A673 (cell line): ENCODE data around the gene IRX4. TPM values are rescaled to one million over a fixed set of nuclear protein-coding genes. Genes with fewer than 3 reads are reported as not detected.

ENCODE experiments used
- BruUV-seq: library from RNA; stranded (reverse); fragments of 400-500 nt; replicated peaks from 2 replicates; lab custom pipeline; 2021; lab: Mats Ljungman, UMichigan
- CTCF ChIA-PET: fragments of 300-600 bp; sonication (Branson Sonifier 250); formaldehyde crosslinking; loops from one replicate; lab custom pipeline; 2022; ENCODE audit warnings: antibody characterized with exemption; lab: Charles Lee
- POLR2A ChIA-PET: fragments of 300-600 bp; sonication (Branson Sonifier 250); formaldehyde crosslinking; loops from one replicate; lab custom pipeline; 2022; ENCODE audit warnings: antibody characterized with exemption; ENCODE audit not compliant: low non-redundant PET; lab: Charles Lee
- DNase-seq: peaks from one replicate; pipeline ENCODE4 v3.0.0-alpha.2; 2015; ENCODE audit warnings: low spot score
- H3K27ac ChIP-seq: fragments of 200-600 bp; sonication (generic); 2 replicates; pipeline ENCODE4 v1.5.1; 2016; ENCODE audit warnings: mixed run types, low read depth, mild to moderate bottlenecking, mixed read lengths, antibody characterized with exemption, low read length; ENCODE audit not compliant: poor library complexity, severe bottlenecking
- H3K27me3 ChIP-seq: fragments of 200-600 bp; sonication (generic); replicated peaks from 2 replicates; pipeline ENCODE4 v1.6.1; 2017; ENCODE audit warnings: mixed run types, low read depth, mild to moderate bottlenecking, mixed read lengths, antibody characterized with exemption, low read length; ENCODE audit not compliant: insufficient read depth, poor library complexity
- H3K36me3 ChIP-seq: fragments of 200-600 bp; sonication (generic); 2 replicates; pipeline ENCODE4 v1.6.1; 2016; ENCODE audit warnings: mixed run types, mild to moderate bottlenecking, mixed read lengths, antibody characterized with exemption, low read length; ENCODE audit not compliant: insufficient read depth, poor library complexity, severe bottlenecking
- H3K4me1 ChIP-seq: fragments of 200-600 bp; sonication (generic); 2 replicates; pipeline ENCODE4 v1.6.1; 2017; ENCODE audit warnings: mixed run types, mild to moderate bottlenecking, mixed read lengths, antibody characterized with exemption, low read length; ENCODE audit not compliant: insufficient read depth, poor library complexity, severe bottlenecking
- H3K4me3 ChIP-seq: fragments of 200-600 bp; sonication (generic); 2 replicates; pipeline ENCODE4 v1.5.1; 2016; ENCODE audit warnings: low read depth, mixed run types, mild to moderate bottlenecking, mixed read lengths, low read length; ENCODE audit not compliant: poor library complexity, severe bottlenecking
- H3K9me3 ChIP-seq: fragments of 200-600 bp; sonication (generic); 2 replicates; pipeline ENCODE4 v1.6.1; 2016; ENCODE audit warnings: mixed run types, low read depth, mild to moderate bottlenecking, mixed read lengths, antibody characterized with exemption, low read length; ENCODE audit not compliant: poor library complexity, severe bottlenecking
- EZH2 ChIP-seq: fragments of 200-600 bp; sonication (generic); IDR thresholded peaks from 2 replicates; pipeline ENCODE4 v1.6.1; 2017; ENCODE audit warnings: borderline replicate concordance, low read depth, mild to moderate bottlenecking, mixed read lengths, antibody characterized with exemption, low read length; ENCODE audit not compliant: poor library complexity, severe bottlenecking
- intact Hi-C: fragments of 100-400 bp; cut with micrococcal nuclease; formaldehyde crosslinking; loops from one replicate; pipeline ENCODE4 v1.10.0; 2022; ENCODE audit not compliant: unreplicated experiment
- total RNA-seq: library from RNA; stranded (reverse); gene quantifications from 2 replicates; pipeline ENCODE4 v1.2.3, GENCODE V29; 2021
- TF ChIP-seq, protein P1 (sequence below): fragments of 300-800, 200-600 bp; sonication (generic); conservative IDR thresholded peaks from 2 replicates; pipeline ENCODE4 v1.5.1; 2017; ENCODE audit warnings: low read depth, mild to moderate bottlenecking, antibody characterized with exemption, low read length, moderate library complexity, mixed read lengths

Gene IRX4
- total RNA-seq, 1 experiment from 2014 or later, result not detected

DNA sequence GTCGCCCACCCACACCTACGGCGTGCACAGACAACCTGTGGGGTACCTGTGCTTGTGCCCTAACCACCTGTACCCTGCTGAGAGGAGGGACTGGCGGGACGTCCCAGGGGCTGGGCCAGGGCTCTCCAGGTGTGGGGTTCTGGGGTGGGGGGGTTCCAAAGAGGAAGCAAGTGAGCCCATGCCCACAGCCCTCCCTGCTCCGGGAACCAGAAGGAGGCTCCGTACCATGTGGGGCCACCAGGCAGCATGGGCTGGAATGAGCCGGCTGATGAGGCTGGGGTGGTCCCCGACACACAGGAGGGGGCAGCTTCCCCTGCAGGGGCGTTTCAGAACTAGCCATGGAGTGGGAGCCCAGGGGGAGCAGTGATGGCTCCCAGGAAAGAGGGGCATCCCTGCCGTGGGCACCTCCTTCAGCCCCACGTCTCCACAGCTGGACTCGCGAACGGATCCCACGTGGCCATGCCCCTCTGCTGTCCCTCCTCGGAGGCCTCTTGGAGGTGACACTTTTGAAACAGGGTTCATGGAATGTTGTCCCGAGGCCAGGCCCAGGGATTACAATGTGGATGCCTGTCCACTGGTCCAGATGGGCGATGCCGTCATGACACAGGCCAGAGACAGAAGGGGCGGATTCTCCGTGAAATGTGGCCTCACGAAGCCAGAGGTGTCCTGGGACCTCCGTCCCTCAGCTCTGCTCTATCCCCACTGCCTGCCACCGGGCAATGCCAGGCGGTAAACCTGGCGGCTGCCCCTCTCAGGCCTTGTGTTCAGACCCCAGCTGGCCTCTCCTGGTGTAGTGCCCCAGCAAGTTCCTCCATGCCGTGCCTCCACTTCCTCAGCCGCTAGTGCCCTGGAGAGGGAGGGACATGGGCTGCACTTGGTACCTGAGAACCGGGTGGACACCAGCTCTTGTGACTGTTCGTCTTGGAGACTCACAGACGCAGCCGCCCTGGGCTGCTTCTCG lies 33.6 kb upstream of the IRX4 start:
- no peak for DNase-seq
- POLR2A ChIA-PET, result no interaction called here
- CTCF ChIA-PET, result no interaction called here
- intact Hi-C loops, result no loop called here
- H3K27me3 ChIP-seq, result peaks cover 43% of the 10 kb centered on the region
- no peak overlapping the region for H3K4me3 ChIP-seq
- H3K36me3 ChIP-seq, result no peaks in the 10 kb centered on the region
- TF ChIP-seq, protein P1, sequence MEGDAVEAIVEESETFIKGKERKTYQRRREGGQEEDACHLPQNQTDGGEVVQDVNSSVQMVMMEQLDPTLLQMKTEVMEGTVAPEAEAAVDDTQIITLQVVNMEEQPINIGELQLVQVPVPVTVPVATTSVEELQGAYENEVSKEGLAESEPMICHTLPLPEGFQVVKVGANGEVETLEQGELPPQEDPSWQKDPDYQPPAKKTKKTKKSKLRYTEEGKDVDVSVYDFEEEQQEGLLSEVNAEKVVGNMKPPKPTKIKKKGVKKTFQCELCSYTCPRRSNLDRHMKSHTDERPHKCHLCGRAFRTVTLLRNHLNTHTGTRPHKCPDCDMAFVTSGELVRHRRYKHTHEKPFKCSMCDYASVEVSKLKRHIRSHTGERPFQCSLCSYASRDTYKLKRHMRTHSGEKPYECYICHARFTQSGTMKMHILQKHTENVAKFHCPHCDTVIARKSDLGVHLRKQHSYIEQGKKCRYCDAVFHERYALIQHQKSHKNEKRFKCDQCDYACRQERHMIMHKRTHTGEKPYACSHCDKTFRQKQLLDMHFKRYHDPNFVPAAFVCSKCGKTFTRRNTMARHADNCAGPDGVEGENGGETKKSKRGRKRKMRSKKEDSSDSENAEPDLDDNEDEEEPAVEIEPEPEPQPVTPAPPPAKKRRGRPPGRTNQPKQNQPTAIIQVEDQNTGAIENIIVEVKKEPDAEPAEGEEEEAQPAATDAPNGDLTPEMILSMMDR, result no peak
- no peak for TF ChIP-seq EZH2
- H3K9me3 ChIP-seq, result no peaks in the 10 kb centered on the region
- H3K4me1 ChIP-seq, result no peaks in the 10 kb centered on the region
- no peak overlapping the region for H3K27ac ChIP-seq
- no TSS peak for BruUV-seq

DNA sequence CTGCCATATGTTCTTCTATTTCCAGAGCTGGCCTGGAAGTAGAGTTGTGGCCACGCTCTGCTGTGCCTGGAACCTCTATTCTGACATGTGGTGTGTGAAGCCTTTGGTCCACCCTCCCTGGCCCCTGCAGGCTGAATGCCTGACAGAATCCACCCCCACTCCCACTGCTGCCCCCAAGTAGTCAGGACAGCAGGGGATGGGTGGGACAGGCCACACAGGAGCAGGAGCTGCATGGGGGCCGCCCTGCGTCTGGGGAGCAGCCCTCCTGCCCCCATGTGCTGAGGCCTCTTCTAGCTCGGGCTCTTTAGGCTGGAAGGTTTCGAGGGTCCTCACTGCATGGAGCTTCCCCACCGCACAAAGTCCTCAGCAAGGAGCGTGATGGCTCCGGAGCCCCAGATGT lies 32.6 kb upstream of the IRX4 start:
- no peaks in the 10 kb centered on the region for H3K4me1 ChIP-seq
- no peaks in the 10 kb centered on the region for H3K36me3 ChIP-seq
- DNase-seq, result no peak
- H3K9me3 ChIP-seq, result no peaks in the 10 kb centered on the region
- H3K4me3 ChIP-seq, result no peak overlapping the region
- POLR2A ChIA-PET, result no interaction called here
- TF ChIP-seq, protein P1, result no peak
- TF ChIP-seq EZH2, result no peak
- no TSS peak for BruUV-seq
- H3K27me3 ChIP-seq, result peaks cover 35% of the 10 kb centered on the region
- H3K27ac ChIP-seq, result no peak overlapping the region
- intact Hi-C loops, result no loop called here
- CTCF ChIA-PET, result no interaction called here

DNA sequence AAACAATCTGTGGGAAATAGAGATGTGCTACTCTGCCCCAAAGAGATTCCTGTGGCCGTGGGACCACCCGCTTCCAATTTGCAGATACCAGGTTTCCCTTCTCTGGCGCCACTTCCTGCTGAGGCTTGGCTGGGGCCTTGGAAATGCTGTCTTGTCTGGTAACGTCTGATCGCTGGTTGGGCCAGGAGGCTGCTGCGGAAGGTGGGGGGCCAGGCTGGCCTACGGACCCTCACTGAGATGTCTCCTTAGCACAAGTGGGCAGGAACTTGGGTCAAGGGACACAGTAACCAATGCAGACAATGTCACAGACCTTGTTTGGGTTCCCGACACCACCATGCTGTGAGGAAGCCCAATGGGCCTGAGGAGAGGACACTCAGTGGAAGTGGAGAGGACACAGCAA lies 31.7 kb upstream of the IRX4 start:
- intact Hi-C loops, result no loop called here
- TF ChIP-seq, protein P1, result no peak
- no peak for TF ChIP-seq EZH2
- no peak overlapping the region for H3K27ac ChIP-seq
- no peaks in the 10 kb centered on the region for H3K4me1 ChIP-seq
- POLR2A ChIA-PET, result no interaction called here
- H3K4me3 ChIP-seq, result no peak overlapping the region
- BruUV-seq, result no TSS peak
- no peaks in the 10 kb centered on the region for H3K9me3 ChIP-seq
- no peaks in the 10 kb centered on the region for H3K36me3 ChIP-seq
- DNase-seq, result no peak
- H3K27me3 ChIP-seq, result peaks cover 31% of the 10 kb centered on the region
- CTCF ChIA-PET, result no interaction called here
